Measurements from ENCODE around the gene OR51F2. TPM values are rescaled to one million over a fixed set of nuclear protein-coding genes. Genes with fewer than 3 reads are reported as not detected.
"Not testable (repeated sequence)": the region's sequence is repeated elsewhere in the genome, so short reads cannot be mapped to it uniquely, and the experiment has no call there.

OR51F2 gene
- total RNA-seq, 1 donor from 2014 or later = not detected

GRCh38 chr11:4839851-4840549 lies 18.9 kb downstream of the OR51F2 start:
- ATAC-seq (no peak), DNase-seq (no peak)
- Histone ChIP-seq H3K36me3 (no peaks in the 10 kb centered on the region), H3K27me3 (ENCODE audit: low read depth) (no peaks in the 10 kb centered on the region), H3K4me1 (no peaks in the 10 kb centered on the region), H3K4me3 (no peak overlapping the region), H3K9me3 (no peaks in the 10 kb centered on the region), H3K27ac (no peak overlapping the region)
- intact Hi-C loops (cut with DNase I) = no loop called here
- no peak for TF ChIP-seq CTCF (IDR thresholded peaks at IDR 0.05)

GRCh38 chr11:4848908-4849532 lies 27.9 kb downstream of the OR51F2 start, which contains the start of gene OR51S1:
Gene OR51S1, minus strand, starts transcription at chr11:4849208. Its CDS starts 0 bp downstream, at chr11:4849208.
- no peak for DNase-seq

GRCh38 chr11:4851033-4851432 lies 29.9 kb downstream of the OR51F2 start:
- ATAC-seq = no peak
- intact Hi-C loops (cut with DNase I) = no loop called here
- H3K36me3 ChIP-seq = no peaks in the 10 kb centered on the region
- no peaks in the 10 kb centered on the region for H3K4me1 ChIP-seq
- H3K9me3 ChIP-seq = no peaks in the 10 kb centered on the region
- no peaks in the 10 kb centered on the region for H3K27me3 ChIP-seq (ENCODE audit: low read depth)
- no peak overlapping the region for H3K4me3 ChIP-seq
- no peak for TF ChIP-seq CTCF (IDR thresholded peaks at IDR 0.05)
- H3K27ac ChIP-seq = no peak overlapping the region
- no peak for DNase-seq

More at GRCh38 chr11:4848908-4849532, 27.9 kb downstream of the OR51F2 start, which contains the start of gene OR51S1:
- Histone ChIP-seq H3K4me3 (no peak within 1 kb of the TSS), H3K36me3 (no peaks in the 10 kb centered on the region), H3K9me3 (no peaks in the 10 kb centered on the region), H3K27me3 (ENCODE audit: low read depth) (no peaks in the 10 kb centered on the region), H3K4me1 (no peaks in the 10 kb centered on the region), H3K27ac (no peak within 1 kb of the TSS)
- no peak for ATAC-seq
- no peak for TF ChIP-seq CTCF (IDR thresholded peaks at IDR 0.05)
- intact Hi-C loops (cut with DNase I) = no loop called here

- H3K27ac ChIP-seq; ATAC-seq; H3K4me3 ChIP-seq; H3K4me1 ChIP-seq; intact Hi-C loops (cut with DNase I); DNase-seq; H3K9me3 ChIP-seq; H3K27me3 ChIP-seq (ENCODE audit: low read depth); H3K36me3 ChIP-seq: not testable (repeated sequence)
These were observed 33.2 kb downstream of the OR51F2 start for GRCh38 chr11:4854286-4854685.

- no peaks in the 10 kb centered on the region for H3K36me3 ChIP-seq
- ATAC-seq (no peak), DNase-seq (no peak)
- H3K27me3 ChIP-seq (ENCODE audit: low read depth) = no peaks in the 10 kb centered on the region
- no peaks in the 10 kb centered on the region for H3K9me3 ChIP-seq
- intact Hi-C loops (cut with DNase I) = no loop called here
- no peak overlapping the region for H3K4me3 ChIP-seq
- no peaks in the 10 kb centered on the region for H3K4me1 ChIP-seq
- no peak for TF ChIP-seq CTCF (IDR thresholded peaks at IDR 0.05)
- no peak overlapping the region for H3K27ac ChIP-seq
These were observed 41.5 kb downstream of the OR51F2 start for GRCh38 chr11:4862447-4863236.

Data from lower lobe of right lung (tissue), 2 donors.